GM12878 (cell line): ENCODE results near the gene FNDC3B.

ENCODE experiments used
- CHD2 ChIP-seq: IDR thresholded peaks from 2 replicates; pipeline ENCODE4 v1.6.1; 2011; ENCODE audit warnings: low read depth, low read length, improper control_type of control experiment, borderline replicate concordance
- CTCF ChIP-seq, 3 experiments: IDR thresholded peaks in 2 of 3; conservative IDR thresholded peaks in 1 of 3; 2 replicates each; pipeline ENCODE4 v1.5.1; 2011; ENCODE audit warnings: low read depth in 3 of 3, low read length in 3 of 3, mild to moderate bottlenecking in 3 of 3, control low read depth in 2 of 3, moderate library complexity in 2 of 3, inconsistent platforms in 1 of 3, mixed read lengths in 1 of 3; ENCODE audit not compliant: control insufficient read depth in 2 of 3, insufficient read depth in 1 of 3; ENCODE audit errors: extremely low read depth in 1 of 3
- ESRRA ChIP-seq: IDR thresholded peaks from 2 replicates; pipeline ENCODE4 v1.6.1; 2012; ENCODE audit warnings: mild to moderate bottlenecking, low read length, improper control_type of control experiment
- EZH2 ChIP-seq: IDR thresholded peaks from 2 replicates; pipeline ENCODE4 v1.6.1; 2012; ENCODE audit warnings: low read depth, mild to moderate bottlenecking, control low read depth, inconsistent platforms, low read length, borderline replicate concordance; ENCODE audit not compliant: control insufficient read depth
- POLR2AphosphoS5 ChIP-seq: IDR thresholded peaks from 2 replicates; pipeline ENCODE4 v1.6.1; 2011; ENCODE audit warnings: mild to moderate bottlenecking, low read length, inconsistent platforms
- SMAD1 ChIP-seq: fragments of 450-650 bp; IDR thresholded peaks from 2 replicates; pipeline ENCODE4 v1.6.1; 2018; ENCODE audit warnings: mild to moderate bottlenecking, low read depth; ENCODE audit not compliant: partially characterized antibody
- SMC3 ChIP-seq: IDR thresholded peaks from 2 replicates; pipeline ENCODE4 v1.6.1; 2011; ENCODE audit warnings: low read length, improper control_type of control experiment, borderline replicate concordance
- STAT3 ChIP-seq: IDR thresholded peaks from 2 replicates; pipeline ENCODE4 v1.6.1; 2011; ENCODE audit warnings: low read depth, low read length, improper control_type of control experiment
- ZNF24 ChIP-seq: fragments of 450-650 bp; IDR thresholded peaks from 2 replicates; pipeline ENCODE4 v1.6.1; 2017; ENCODE audit warnings: antibody characterized with exemption, mild to moderate bottlenecking

GRCh38 chr3:172341482-172342059 lies 302.2 kb downstream of the FNDC3B start:
- TF ChIP-seq SMC3 (peak; percentile 66), ESRRA (no peak), ZNF24 (no peak), STAT3 (no peak), SMAD1 (no peak), EZH2 (no peak), CHD2 (no peak), CTCF (IDR thresholded peaks at IDR 0.05 in 2 of 3, conservative IDR thresholded peaks at IDR 0.05 in 1 of 3; ENCODE audit: control insufficient read depth in 2 of 3, extremely low read depth in 1 of 3, insufficient read depth in 1 of 3, low read depth in 3 of 3, low read length in 3 of 3) (peak; percentile 53 to 67 (median 59); a peak in 5 of 6 replicates), POLR2AphosphoS5 (no peak)
